ENCODE results near the gene PI16.
"Not testable (repeated sequence)": the region's sequence is repeated elsewhere in the genome, so short reads cannot be mapped to it uniquely, and the experiment has no call there.

The PI16 gene

GRCh38 chr6:36977470-36977941 lies 23.0 kb downstream of the PI16 start:
- DNase-seq = no peak

GRCh38 chr6:36978421-36979346 lies 24.1 kb downstream of the PI16 start:
- DNase-seq = no peak

- peak in 1 of 4 experiments; percentile 18 for DNase-seq
Observed at GRCh38 chr6:36979347-36979742, 24.8 kb downstream of the PI16 start.

GRCh38 chr6:36980129-36980528 lies 25.6 kb downstream of the PI16 start:
- DNase-seq = no peak

- no peak for DNase-seq
Observed at GRCh38 chr6:36980876-36981619, 26.5 kb downstream of the PI16 start.

GRCh38 chr6:36983538-36983937 lies 29.0 kb downstream of the PI16 start:
- DNase-seq = no peak

- DNase-seq = peak in 1 of 4 experiments; percentile 21
Observed at GRCh38 chr6:36984581-36985416, 30.3 kb downstream of the PI16 start.

GRCh38 chr6:36985417-36985807 lies 30.9 kb downstream of the PI16 start:
- DNase-seq = no peak

- peak; percentile 65 to 85 (median 76) for DNase-seq
Observed at GRCh38 chr6:36985808-36986703, 31.5 kb downstream of the PI16 start, which contains the start of gene MTCH1. TSS of gene MTCH1 (minus strand) at chr6:36986196. CDS start at chr6:36986173, 23 bp downstream.

- DNase-seq = no peak
Observed at GRCh38 chr6:36986704-36987047, 32.1 kb downstream of the PI16 start.

GRCh38 chr6:36989264-36989663 lies 34.7 kb downstream of the PI16 start:
- no peak for DNase-seq

GRCh38 chr6:36990401-36990800 lies 35.9 kb downstream of the PI16 start:
- DNase-seq = not testable (repeated sequence)

GRCh38 chr6:36997811-36998722 lies 43.5 kb downstream of the PI16 start:
- no peak for DNase-seq

GRCh38 chr6:36998723-36999038 lies 44.1 kb downstream of the PI16 start:
- DNase-seq = no peak

GRCh38 chr6:36999061-36999750 lies 44.7 kb downstream of the PI16 start:
- DNase-seq = no peak

- DNase-seq = no peak
Observed at GRCh38 chr6:36999751-37000125, 45.2 kb downstream of the PI16 start.

- no peak for DNase-seq
Observed at GRCh38 chr6:37004044-37004980, 49.8 kb downstream of the PI16 start.

GRCh38 chr6:37005061-37005810 lies 50.7 kb downstream of the PI16 start, which contains the start of gene FGD2:
TSS of gene FGD2 (plus strand) at chr6:37005655. CDS start at chr6:37005818, 163 bp downstream.
- no peak for DNase-seq

All from activated naive CD4-positive, alpha-beta T cell (primary cell).